Stimulated activated CD8-positive, alpha-beta memory T cell treated with anti-CD3 and anti-CD28 coated beads, Interleukin-7, amount 100 ng/mL, for 1 hour (primary cell): ENCODE data around the gene IL17RC.
"Not testable (repeated sequence)": the region's sequence is repeated elsewhere in the genome, so short reads cannot be mapped to it uniquely, and the experiment has no call there.

ENCODE experiments used
- DNase-seq, 2 donors: peaks; one replicate each; pipeline ENCODE4 v3.0.0-alpha.2; 2020; ENCODE audit warnings: low read depth in 2 of 2

Gene IL17RC

DNA sequence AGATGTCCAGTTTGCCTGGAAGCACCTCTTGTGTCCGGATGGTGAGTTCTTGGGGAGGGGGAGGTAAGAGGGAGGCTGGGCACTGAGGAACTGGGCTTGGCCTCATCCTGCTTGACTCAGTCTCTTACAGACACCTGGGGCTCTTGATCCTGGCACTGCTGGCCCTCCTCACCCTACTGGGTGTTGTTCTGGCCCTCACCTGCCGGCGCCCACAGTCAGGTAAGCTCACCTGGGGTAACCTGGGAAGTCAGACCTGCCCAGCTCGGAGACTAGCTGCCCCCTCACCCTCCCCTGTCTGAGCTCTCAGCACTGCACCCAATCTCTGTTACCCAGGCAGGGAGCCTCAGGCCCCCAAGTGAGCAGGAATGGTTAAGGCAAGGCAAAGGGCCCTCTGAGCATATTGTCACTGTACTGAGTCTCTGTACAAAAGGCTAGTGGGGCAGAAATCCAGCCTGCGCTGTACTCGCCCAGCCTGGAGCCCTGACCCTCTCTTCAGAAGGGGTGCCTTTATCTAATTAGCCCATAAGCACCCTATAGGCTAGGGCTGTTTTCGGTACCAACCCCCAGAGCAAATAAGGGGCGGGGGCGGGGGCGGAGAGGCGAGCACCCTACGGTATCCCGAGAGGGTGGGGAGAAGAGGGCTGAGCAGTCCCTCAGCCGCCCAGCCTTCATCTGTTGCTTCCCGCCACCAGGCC is 2.2 kb upstream of the IL17RC start:
- no peak for DNase-seq

DNA sequence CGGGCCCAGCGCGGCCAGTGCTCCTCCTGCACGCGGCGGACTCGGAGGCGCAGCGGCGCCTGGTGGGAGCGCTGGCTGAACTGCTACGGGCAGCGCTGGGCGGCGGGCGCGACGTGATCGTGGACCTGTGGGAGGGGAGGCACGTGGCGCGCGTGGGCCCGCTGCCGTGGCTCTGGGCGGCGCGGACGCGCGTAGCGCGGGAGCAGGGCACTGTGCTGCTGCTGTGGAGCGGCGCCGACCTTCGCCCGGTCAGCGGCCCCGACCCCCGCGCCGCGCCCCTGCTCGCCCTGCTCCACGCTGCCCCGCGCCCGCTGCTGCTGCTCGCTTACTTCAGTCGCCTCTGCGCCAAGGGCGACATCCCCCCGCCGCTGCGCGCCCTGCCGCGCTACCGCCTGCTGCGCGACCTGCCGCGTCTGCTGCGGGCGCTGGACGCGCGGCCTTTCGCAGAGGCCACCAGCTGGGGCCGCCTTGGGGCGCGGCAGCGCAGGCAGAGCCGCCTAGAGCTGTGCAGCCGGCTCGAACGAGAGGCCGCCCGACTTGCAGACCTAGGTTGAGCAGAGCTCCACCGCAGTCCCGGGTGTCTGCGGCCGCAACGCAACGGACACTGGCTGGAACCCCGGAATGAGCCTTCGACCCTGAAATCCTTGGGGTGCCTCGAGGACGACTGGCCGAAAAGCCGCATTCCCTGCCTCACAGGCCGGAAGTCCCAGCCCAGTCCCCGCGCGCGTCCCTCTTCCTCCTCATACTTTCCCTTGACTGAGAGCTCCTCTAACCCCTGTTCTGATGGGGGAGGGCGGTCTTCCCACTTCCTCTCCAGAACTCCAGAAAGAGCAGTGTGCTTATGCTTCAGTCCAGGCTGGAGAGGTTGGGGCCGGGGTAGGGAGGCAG is 1.4 kb upstream of the IL17RC start:
- DNase-seq: no peak

DNA sequence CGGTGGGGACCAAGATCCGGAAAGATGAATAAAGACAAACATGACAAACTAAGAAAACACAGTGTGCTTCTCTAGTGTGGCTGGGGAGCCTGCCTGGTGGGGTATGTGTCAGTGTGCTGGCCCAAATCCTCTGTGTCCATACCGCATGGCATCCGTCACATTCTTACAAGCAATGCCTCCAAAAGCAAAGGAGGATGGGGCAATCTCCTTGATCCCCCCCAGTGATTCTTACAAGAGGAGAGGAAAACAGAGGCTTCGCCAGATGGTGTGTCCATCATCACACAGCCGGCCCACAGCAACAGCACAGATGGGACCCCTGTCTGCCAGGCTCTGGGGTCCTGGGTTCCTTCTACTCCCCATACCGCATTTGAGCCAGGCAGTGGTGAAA is 558 bp upstream of the IL17RC start:
- no peak for DNase-seq

DNA sequence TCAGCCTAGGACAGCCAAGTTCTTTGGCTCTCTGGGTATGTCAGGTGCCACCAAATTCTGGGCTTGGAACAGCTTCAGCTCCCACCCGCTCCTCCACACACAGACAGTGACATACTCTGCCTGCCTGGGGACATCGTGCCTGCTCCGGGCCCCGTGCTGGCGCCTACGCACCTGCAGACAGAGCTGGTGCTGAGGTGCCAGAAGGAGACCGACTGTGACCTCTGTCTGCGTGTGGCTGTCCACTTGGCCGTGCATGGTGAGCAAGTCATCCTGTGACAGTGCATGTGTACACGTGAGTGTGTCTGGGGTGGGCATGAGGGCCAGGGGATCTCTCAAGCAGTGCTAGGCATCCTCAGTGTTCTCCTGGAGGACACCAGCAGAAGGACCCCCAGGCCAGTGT is 922 bp downstream of the IL17RC start:
- no peak for DNase-seq

DNA sequence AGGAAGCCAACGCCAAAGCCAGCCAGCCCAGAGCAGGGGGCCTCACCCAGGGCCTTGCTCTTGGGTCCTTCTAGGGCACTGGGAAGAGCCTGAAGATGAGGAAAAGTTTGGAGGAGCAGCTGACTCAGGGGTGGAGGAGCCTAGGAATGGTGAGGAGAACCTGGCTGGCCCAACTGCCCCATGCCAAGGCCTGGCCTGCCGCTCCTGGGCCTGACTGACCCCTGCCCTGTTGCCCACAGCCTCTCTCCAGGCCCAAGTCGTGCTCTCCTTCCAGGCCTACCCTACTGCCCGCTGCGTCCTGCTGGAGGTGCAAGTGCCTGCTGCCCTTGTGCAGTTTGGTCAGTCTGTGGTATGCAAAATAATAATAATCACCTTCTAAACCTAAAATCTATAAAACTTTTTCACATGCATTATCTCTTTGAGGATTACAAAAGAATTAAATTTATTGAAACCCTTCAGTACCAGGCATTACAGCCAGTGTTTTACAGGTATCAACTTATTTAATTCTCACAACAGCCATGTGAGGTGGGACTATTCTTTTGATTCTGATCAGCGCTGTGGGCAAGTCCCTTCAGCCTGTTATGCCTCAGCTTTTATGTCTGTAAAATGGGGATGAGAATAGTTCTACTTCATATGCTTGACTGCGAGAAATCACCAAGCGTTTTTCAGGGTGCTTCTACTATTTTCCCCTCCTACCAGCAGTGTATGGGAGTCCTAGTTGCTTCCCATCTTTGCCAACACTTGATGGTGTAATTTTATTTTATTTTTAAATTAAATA is 1.6 kb downstream of the IL17RC start:
- DNase-seq: no peak

DNA sequence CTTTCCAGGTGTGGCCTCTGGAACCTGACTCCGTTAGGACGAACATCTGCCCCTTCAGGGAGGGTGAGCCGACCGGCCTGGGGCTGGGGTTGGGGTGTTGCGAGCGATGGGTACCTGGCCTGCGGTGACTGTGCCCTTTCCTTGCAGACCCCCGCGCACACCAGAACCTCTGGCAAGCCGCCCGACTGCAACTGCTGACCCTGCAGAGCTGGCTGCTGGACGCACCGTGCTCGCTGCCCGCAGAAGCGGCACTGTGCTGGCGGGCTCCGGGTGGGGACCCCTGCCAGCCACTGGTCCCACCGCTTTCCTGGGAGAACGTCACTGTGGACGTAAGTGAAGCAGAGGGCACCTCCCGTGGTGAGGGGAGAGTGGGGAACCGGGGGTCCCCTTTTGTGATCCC is 11.3 kb downstream of the IL17RC start:
- DNase-seq: no peak

DNA sequence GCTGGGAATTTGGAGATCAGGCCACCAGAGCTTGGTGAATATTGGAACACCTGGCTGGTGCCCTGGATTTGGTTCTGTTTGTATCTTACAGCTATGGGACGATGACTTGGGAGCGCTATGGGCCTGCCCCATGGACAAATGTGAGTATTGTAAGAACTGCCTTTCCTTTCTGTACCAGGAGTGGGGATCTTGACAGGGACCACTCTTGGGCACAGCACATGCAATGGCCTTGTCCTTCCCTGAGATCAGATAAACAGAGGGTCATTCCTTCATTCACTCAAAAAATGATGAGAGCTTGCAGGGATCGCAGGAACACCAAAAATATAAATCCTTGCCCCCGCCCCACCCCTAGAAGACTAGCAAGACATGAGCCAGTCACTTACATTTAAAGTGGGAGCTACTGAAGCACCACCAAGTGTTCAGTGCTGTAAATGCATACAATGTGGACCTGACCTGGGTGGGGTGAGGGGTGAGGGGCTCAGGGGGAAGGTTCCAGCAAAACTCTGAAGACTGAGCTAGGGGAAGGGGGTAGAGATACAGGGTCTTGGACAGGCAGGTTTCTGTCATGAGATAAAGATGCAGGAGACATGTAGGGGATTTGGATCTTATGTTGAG is 14.0 kb downstream of the IL17RC start:
- no peak for DNase-seq

DNA sequence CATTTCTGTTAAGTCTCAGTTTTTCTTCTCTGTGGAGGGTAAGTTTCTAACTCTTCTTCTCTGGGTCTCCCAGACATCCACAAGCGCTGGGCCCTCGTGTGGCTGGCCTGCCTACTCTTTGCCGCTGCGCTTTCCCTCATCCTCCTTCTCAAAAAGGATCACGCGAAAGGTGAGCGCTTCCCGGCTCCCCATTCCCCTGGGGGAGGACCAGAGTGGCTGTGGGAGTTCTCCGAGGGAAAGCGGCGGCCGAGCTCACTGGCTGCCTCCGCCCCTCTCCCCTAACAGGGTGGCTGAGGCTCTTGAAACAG is 15.6 kb downstream of the IL17RC start:
- DNase-seq: no peak

DNA sequence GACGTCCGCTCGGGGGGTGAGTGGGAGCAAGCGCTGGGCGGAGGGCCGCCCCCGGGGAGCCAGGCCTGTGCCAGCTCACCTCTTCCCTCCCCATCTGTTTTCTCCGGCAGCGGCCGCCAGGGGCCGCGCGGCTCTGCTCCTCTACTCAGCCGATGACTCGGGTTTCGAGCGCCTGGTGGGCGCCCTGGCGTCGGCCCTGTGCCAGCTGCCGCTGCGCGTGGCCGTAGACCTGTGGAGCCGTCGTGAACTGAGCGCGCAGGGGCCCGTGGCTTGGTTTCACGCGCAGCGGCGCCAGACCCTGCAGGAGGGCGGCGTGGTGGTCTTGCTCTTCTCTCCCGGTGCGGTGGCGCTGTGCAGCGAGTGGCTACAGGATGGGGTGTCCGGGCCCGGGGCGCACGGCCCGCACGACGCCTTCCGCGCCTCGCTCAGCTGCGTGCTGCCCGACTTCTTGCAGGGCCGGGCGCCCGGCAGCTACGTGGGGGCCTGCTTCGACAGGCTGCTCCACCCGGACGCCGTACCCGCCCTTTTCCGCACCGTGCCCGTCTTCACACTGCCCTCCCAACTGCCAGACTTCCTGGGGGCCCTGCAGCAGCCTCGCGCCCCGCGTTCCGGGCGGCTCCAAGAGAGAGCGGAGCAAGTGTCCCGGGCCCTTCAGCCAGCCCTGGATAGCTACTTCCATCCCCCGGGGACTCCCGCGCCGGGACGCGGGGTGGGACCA is 16.1 kb downstream of the IL17RC start:
- peak; percentile 68 to 75 for DNase-seq

DNA sequence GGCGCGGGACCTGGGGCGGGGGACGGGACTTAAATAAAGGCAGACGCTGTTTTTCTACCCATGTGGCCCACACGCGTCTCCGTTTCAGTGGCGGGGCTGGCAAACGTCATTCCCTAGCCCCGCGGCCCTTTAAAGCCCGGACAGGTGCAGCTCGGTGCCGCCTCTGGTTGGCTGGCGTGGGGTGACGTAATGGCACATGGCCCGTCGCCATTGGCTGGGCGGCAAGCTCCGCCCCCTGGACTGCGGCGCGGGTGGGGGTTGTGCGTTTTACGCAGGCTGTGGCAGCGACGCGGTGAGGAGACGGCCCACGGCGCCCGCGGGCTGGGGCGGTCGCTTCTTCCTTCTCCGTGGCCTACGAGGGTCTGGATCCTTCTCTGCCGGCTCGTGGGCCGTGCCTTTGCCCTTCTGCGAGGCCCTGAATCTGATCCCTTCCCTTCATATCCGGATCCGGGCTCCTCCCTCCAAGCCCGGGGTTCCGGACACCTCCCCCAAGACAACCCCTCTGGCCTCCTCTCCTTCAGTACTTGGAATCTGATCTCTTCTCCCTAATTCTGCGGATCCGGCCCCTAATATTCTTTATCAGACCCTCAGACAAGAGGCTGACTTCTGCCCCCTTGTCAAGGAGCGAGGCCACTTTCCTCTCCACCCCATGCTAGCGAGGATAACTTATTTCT is 16.8 kb downstream of the IL17RC start, which contains the start of gene CRELD1:
CRELD1 (plus strand) TSS at position 274 of the 674 bp plus-strand sequence. CDS start 605 bp downstream, outside the sequence.
- DNase-seq: peak; percentile 94 to 96

DNA sequence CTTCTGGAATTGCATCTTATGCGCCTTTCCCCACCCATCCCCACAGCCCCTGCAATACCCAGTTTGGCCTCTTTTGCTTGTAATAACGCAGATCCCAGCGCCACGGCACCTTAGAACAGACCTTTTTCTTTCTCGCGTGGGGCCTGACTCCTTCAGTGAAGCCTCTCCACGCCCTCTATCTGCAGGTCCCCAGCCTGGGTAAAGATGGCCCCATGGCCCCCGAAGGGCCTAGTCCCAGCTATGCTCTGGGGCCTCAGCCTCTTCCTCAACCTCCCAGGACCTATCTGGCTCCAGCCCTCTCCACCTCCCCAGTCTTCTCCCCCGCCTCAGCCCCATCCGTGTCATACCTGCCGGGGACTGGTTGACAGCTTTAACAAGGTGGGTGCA is 17.3 kb downstream of the IL17RC start:
- DNase-seq: no peak

DNA sequence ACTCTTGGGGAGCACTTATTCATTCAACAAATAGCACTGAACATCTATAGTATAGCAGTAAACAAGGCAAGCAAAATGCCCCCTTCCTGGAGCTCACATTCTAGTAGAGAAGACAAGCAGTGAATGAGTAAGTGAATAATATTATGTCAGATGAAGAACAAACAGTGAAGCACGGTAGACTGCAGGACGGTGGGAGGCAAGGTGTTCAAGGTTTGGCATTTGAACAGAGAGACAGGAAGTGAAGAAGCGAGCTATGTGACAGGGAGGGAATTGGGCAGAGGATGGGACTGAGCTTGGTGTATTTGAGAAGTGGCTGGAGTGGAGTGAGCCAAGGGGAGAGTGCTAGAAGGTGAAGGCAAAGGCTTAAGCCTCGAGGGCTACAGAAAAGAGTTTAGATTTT is 18.1 kb downstream of the IL17RC start:
- no peak for DNase-seq

DNA sequence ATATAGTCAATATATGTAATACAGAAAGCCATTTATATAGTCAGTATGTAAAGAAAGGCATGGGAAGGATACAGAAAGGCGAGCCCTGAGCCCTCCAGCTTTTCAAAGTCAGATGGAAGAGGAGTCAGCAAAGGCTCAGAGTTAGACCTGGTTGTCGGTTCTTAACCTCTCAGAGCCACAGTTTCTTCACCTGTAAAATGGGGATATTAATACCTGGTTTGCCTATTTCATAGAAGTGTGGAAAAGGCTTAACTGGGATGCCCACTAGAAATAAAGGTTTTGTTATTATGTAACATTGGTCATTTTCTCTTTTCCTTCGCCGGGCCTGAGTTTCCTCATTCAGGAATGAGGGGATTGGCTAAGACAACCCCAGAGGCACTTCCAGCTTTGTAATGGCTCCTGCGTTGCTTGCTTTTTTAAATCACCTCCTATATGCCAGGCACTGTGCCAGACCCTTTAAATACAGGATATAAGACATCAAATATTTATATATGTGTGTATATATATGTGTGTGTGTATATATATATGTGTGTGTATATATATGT is 19.1 kb downstream of the IL17RC start:
- no peak for DNase-seq

DNA sequence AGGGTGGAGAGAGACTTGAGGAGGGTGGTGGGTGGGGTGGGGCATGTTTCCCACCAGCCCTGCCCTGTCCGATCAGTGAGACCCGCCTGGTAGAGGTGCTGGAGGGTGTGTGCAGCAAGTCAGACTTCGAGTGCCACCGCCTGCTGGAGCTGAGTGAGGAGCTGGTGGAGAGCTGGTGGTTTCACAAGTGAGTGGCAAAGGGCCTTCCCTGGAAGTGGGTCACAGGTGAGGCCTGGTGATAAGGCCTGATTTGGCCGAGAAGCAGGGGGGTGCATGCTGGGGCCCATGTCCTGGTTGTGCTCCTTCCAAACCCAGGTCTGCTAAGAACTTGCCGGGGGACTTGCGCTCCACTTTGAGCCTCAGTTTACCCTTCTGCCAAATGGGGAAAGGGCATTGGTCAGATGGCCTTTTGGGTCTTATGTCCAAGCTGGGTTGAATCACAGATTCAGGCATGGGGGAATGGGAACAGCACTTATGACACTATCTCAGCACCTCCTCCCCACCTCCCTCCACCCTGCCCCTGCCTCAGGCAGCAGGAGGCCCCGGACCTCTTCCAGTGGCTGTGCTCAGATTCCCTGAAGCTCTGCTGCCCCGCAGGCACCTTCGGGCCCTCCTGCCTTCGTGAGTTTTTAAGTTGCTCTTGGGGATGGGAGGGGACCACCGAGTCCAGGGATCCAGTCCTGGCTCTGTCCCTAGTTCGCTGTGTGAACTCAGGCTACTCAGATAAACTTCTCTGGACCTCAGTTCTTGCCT is 20.8 kb downstream of the IL17RC start:
- no peak for DNase-seq

DNA sequence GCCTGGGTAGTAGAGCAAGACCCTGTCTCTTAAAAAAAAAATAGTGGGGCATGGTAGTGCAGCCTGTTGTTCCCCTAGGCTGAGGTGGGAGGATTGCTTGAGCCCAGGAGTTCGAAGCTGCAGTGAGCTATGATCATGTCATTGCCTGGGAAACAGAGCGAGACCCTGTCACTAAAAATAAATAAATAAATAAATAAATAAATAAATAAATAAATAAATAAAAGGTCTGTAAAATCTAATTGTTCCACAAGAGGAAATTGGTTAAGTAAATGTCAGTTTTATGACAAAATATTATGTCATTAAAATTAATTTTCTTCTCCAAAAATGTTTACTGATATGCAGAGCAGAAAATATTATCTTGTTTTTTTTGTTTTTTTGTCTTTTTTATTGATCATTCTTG is 22.1 kb downstream of the IL17RC start:
- no peak for DNase-seq

DNA sequence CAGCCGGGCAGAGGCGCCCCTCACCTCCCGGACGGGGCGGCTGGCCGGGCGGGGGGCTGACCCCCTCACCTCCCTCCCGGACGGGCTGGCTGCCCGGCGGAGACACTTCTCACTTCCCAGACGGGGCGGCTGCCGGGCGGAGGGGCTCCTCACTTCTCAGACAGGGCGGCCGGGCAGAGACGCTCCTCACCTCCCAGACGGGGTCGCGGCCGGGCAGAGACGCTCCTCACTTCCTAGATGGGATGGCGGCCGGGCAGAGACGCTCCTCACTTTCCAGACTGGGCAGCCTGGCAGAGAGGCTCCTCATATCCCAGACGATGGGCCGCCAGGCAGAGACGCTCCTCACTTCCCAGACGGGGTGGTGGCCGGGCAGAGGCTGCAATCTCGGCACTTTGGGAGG is 23.0 kb downstream of the IL17RC start:
- DNase-seq: not testable (repeated sequence)

DNA sequence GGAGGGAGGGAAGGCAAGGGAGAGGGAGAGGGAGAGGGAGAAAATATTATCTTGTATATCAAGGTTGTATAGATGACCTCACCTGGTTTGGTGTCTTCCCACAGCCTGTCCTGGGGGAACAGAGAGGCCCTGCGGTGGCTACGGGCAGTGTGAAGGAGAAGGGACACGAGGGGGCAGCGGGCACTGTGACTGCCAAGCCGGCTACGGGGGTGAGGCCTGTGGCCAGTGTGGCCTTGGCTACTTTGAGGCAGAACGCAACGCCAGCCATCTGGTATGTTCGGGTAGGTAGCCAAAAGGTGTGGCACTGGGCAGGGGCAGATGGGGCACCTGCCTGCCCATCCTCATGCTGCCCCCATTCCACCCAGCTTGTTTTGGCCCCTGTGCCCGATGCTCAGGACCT is 23.8 kb downstream of the IL17RC start:
- DNase-seq: no peak

DNA sequence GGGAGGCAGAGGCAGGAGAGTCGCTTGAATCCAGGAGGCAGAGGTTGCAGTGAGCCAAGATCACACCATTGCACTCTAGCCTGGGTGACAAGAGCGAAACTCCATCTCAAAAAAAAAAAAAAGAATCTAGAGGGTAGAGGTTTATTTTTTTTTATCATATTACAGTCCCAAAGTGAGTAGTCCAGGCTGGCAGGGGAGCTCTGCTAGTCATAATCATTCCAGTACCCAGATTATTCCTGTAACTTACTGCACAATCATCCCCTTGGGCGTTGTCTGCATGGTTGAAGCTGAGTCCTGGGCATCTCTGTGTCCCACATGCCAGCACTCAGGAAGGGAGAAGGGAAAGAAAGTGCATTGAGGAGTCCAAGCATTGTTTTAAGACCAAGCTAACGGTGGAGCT is 25.3 kb downstream of the IL17RC start:
- DNase-seq: no peak

DNA sequence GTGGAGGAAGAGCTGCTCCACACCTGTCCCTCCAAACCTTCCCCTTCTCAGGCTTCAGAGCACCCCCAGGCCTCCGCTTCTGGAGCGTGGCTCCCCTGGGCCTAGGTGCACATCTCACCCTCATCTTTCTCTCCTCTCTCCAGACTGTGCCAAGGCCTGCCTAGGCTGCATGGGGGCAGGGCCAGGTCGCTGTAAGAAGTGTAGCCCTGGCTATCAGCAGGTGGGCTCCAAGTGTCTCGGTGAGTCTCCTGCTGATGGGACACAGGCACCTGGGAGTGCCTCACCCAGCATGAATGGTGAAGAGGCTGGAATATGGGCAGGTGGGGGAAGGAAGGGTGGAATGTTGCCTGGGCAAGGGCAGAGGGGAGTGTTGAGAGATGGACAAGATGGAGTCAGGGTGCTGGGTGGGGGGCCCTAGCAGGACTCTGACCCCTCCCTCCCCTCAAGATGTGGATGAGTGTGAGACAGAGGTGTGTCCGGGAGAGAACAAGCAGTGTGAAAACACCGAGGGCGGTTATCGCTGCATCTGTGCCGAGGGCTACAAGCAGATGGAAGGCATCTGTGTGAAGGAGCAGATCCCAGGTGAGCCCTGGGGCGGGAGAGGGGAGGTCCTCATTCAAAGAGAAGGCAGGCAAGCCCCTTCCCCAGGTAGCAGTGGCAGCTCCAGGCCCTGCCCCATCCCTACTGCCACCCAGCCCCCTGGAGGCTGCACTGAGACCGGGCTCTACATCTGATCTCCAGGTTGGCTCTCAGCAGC is 26.2 kb downstream of the IL17RC start:
- no peak for DNase-seq
